HAP-1 (cell line): ENCODE data around the gene OTOF.

ENCODE experiments used
- DNase-seq, 2 experiments: peaks; one replicate each; pipeline ENCODE4 v3.0.0-alpha.2; 2016 to 2020; ENCODE audit warnings: low spot score in 2 of 2
- H3K27me3 ChIP-seq: fragments of 250-450 bp; sonication (Bioruptor Pico); 2 replicates; pipeline ENCODE4 v1.5.1; 2020; ENCODE audit warnings: low read depth, mild to moderate bottlenecking, moderate library complexity
- H3K36me3 ChIP-seq: fragments of 250-450 bp; sonication (Bioruptor Pico); replicated peaks from 2 replicates; pipeline ENCODE4 v1.5.1; 2020; ENCODE audit warnings: mild to moderate bottlenecking
- H3K4me1 ChIP-seq: fragments of 250-450 bp; sonication (Bioruptor Pico); 2 replicates; pipeline ENCODE4 v1.5.1; 2020; ENCODE audit warnings: mild to moderate bottlenecking
- H3K4me3 ChIP-seq: fragments of 250-450 bp; sonication (Bioruptor Pico); 2 replicates; pipeline ENCODE4 v1.5.1; 2020; ENCODE audit warnings: mild to moderate bottlenecking, moderate library complexity
- H3K9me3 ChIP-seq: fragments of 250-450 bp; sonication (Bioruptor Pico); 2 replicates; pipeline ENCODE4 v1.5.1; 2020; ENCODE audit warnings: mild to moderate bottlenecking, moderate library complexity
- in situ Hi-C: fragments of 300-500 bp; cut with MboI; formaldehyde crosslinking; loops from 3 replicates; pipeline ENCODE4 v1.14.3; 2020; ENCODE audit warnings: low sequenced_read_pairs, inconsistent platforms, mixed read lengths

Gene OTOF

DNA sequence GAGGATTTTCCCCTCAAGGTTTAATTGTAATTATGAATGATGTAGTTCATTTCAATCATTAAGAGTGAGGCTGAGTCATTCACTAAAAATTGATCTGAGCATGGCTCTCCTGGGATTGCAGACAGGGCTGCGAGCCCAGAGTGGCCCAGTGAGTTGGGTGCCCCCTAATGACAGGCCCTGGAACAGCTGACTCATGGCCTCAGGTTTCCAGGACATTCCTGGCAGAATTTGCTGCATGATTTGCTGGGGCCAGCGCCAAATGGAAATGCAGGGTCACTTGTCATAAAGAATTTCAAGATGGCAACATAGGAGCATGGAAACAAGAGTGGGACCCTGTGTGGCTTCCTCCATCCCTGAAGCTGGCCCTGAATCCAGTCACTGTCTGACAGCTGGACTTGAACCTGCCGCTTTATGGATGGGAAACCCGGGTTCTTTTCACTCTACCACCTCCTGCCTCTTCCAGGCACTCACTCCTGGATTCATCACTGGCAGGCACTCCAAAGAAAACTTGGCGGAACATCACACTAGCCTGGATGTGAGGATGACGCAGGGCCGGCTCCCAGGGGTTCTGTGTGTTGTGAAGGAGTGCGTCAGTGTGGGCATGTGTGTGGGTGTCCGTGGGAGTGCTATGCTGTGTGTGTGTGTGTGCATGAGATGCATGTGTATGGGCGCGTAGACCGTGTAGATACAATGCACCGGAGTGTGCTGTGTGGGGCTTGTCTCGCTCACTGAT, 15.2 kb downstream of the OTOF start:
- in situ Hi-C loops = no loop called here
- DNase-seq = peak; percentile 24 to 75

DNA sequence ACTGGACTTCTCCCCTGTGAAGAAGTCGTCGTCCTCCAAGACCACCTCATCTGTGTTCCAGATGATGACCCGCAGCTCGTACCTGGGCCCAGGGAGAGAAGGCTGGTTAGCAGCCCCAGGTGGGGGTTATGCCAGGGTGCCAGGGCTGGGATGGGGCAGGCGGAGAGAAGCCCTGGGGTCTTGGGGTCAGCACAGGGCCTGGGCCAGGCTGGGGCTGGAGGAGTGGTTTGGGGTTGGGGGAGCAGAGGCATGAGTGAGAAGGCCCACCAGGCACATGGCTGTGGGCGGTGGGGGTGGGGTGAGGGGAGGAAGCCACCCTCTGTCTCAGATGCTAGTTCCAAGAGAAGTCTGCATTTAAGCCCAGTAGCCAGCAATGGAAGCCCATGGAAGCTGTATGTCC, 15.8 kb downstream of the OTOF start:
- H3K9me3 ChIP-seq = no peaks in the 10 kb centered on the region
- in situ Hi-C loops = no loop called here
- H3K36me3 ChIP-seq = no peaks in the 10 kb centered on the region
- no peaks in the 10 kb centered on the region for H3K27me3 ChIP-seq
- DNase-seq = peak in 1 of 2 experiments; percentile 7
- no peaks in the 10 kb centered on the region; the same call in 1 of the 2 replicates for H3K4me1 ChIP-seq
- H3K4me3 ChIP-seq = no peak overlapping the region

More for the DNA sequence above, 15.2 kb downstream of the OTOF start:
- no peaks in the 10 kb centered on the region for H3K9me3 ChIP-seq
- H3K27me3 ChIP-seq = no peaks in the 10 kb centered on the region
- H3K4me1 ChIP-seq = no peaks in the 10 kb centered on the region; the same call in 1 of the 2 replicates
- H3K36me3 ChIP-seq = no peaks in the 10 kb centered on the region
- no peak overlapping the region for H3K4me3 ChIP-seq

DNA sequence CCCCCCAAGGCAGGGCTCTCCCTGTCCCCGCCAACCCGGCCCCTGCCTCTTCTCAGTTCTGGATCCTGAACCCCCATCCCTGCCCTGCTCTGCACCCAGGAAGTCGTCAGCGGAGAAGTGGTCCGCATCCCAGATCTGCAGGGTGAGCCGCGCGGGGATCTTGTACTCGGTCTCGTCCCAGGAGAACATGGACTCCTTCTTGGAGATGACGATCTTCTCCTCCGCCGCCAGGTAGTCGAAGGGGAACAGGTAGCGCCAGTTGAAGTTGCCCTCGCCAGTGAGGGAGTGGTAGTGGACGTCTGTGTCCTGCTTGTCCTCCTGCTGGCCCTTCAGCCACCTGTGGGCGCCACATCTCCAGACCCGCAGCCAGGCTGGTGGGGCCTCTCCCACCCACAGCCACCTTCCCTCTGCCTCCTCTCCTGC, 16.3 kb downstream of the OTOF start:
- in situ Hi-C loops = no loop called here

DNA sequence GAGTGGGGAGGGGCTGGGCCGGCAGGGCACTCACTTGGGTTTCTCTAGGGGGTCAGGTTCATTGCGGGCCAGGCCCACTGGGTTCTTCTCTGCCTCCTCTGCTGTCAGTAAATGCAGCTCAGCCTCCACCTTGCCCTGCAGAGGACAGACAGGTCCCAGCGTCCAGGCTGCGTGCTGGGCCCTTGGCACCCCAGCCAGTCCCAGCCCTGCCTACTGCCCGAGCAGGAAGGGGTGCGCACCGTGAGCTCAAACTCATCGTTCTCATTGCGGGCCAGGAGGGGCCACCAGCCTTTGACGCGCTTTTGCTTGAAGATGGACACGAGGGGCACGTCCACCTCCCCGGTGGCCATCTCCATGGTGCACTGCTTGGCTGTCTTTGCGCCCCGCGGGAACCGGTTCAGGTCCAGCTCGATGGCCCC, 17.3 kb downstream of the OTOF start:
- H3K4me1 ChIP-seq = no peaks in the 10 kb centered on the region; the same call in 1 of the 2 replicates
- peak in 1 of 2 experiments; percentile 5 for DNase-seq
- in situ Hi-C loops = no loop called here

More for the DNA sequence above, 16.3 kb downstream of the OTOF start:
- peak in 1 of 2 experiments; percentile 6 for DNase-seq
- H3K9me3 ChIP-seq = no peaks in the 10 kb centered on the region
- H3K4me3 ChIP-seq = no peak overlapping the region
- no peaks in the 10 kb centered on the region; the same call in 1 of the 2 replicates for H3K4me1 ChIP-seq
- no peaks in the 10 kb centered on the region for H3K27me3 ChIP-seq
- no peaks in the 10 kb centered on the region for H3K36me3 ChIP-seq

DNA sequence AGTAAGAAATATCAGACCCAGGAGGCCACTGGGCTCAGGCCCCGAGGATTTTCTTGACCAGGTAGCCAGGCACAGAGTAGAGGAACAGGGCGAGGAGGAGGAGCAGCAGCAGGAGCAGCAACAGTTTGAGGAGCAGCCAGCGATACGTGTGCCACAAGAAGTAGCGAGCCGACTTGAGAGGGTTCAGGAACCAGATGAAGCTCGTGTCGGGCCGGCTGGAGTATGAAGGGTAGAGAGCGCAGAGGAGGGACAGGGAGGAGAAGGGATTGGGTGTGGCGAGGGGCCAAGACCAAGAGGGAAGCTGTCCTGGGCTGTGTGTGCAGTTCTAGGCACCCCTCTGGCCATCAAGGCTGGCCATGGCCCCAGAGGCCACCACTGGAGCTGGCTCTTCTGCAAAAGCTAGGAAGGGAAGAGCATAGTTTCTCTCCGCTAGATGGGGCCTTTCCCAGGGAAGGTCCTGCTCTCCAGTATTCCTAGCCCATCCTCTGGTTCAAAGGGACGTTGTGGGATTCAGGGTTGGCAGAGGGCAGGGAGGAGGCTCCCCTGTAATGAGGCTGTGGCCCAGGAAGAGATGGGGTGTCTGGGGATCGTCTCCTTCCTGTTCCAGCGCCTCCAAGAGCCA, 17.8 kb downstream of the OTOF start:
- Histone ChIP-seq H3K9me3 (no peaks in the 10 kb centered on the region), H3K27me3 (no peaks in the 10 kb centered on the region), H3K36me3 (no peaks in the 10 kb centered on the region), H3K4me3 (no peak overlapping the region), H3K4me1 (no peaks in the 10 kb centered on the region; the same call in 1 of the 2 replicates)
- peak in 1 of 2 experiments; percentile 7 for DNase-seq
- in situ Hi-C loops = no loop called here

More for the DNA sequence above, 17.3 kb downstream of the OTOF start:
- Histone ChIP-seq H3K36me3 (no peaks in the 10 kb centered on the region), H3K27me3 (no peaks in the 10 kb centered on the region), H3K9me3 (no peaks in the 10 kb centered on the region), H3K4me3 (no peak overlapping the region)

DNA sequence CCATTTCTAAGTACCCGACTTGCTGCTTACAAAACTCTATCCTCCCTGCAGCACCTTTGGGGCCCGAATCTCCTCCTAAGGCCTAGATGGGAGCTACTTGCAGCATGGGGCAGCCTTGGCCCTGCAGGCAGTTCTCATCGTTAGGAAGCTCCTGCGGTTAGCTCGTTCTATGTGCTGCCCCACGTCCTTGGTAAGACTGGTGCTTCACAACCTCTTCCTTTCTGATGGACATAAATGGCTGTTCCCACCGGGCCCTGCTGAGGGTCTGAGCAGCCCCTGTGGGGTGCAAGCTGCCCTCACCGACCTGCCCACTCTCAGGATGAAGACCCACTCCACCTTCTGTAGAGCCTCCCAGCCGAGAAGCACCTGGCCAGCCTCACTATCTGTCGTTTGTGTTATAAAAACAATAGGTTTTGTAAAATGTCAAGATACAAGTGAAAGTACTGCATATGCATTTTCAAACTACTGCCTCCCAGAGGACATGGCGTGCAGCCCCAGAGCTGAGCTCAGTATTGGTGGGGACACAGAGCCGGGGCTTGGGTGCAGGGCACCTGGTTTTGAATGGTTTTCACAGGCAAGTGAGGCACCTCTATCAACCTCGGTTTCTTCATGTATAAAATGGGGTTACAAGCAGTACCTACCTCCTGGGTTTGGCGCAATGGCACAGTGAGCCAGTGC, 19.4 kb downstream of the OTOF start:
- no peak for DNase-seq
- H3K4me3 ChIP-seq = no peak overlapping the region
- no peaks in the 10 kb centered on the region for H3K36me3 ChIP-seq
- H3K9me3 ChIP-seq = no peaks in the 10 kb centered on the region
- in situ Hi-C loops = no loop called here
- no peaks in the 10 kb centered on the region; the same call in 1 of the 2 replicates for H3K4me1 ChIP-seq
- no peaks in the 10 kb centered on the region for H3K27me3 ChIP-seq

DNA sequence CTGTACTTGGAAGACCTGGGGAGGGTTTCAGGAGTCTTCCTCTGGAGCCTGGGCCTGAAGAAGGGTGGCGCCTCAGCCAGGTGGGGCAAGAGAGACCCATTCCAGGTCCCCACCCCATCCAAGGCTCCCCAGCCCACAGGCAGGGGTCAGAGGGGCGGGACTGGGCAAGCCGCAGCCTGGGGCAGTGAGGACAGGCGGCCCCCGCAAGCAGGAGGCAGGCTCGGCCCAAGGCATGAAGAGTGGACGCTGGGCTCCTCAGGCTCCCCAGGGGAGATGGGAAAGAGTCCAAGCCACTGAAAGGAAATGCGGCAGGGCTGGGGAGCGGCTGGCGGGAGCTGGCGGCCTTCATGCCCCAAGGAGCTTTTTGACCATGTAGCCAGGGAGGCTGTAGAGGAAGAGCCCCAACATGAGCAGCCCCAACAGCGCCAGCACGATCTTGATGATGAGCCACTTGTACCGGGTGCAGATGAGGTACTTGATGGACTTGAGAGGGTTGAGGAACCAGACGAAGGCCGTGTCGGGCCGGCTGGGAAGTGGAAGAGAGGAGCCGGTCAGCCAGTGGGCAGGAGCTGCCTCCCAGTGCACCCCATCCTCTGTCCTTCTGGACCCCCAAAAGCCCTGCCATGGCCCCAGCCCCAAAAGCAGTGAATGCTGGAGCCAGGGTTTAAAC, 20.1 kb downstream of the OTOF start:
- in situ Hi-C loops = no loop called here
- Histone ChIP-seq H3K9me3 (no peaks in the 10 kb centered on the region), H3K4me1 (no peaks in the 10 kb centered on the region), H3K27me3 (no peaks in the 10 kb centered on the region), H3K4me3 (no peak overlapping the region), H3K36me3 (no peaks in the 10 kb centered on the region)
- no peak for DNase-seq

DNA sequence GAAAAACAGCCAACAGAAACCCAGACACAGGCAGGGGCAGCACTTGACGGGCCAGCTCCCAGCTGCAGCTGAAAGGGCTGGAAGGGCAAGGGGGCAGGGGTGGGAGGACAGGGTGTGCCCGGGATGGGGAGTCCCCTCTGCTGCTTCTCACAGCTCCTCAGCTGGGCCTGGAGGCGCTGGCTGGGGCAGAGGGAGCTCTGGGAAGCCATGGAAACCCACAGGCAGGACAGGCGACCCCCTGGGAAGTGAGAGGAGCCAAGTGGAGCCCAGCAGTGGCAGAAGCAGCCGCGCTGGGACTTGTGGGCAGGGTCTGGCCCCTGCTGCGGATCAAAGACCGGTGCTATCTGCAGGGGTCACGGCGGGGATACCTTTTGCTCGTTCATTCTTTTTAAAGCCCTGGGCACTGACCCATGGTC, 20.7 kb downstream of the OTOF start:
- no peaks in the 10 kb centered on the region for H3K36me3 ChIP-seq
- DNase-seq = no peak
- no peaks in the 10 kb centered on the region for H3K4me1 ChIP-seq
- no peaks in the 10 kb centered on the region for H3K27me3 ChIP-seq
- in situ Hi-C loops = no loop called here
- H3K9me3 ChIP-seq = no peaks in the 10 kb centered on the region
- no peak overlapping the region for H3K4me3 ChIP-seq

DNA sequence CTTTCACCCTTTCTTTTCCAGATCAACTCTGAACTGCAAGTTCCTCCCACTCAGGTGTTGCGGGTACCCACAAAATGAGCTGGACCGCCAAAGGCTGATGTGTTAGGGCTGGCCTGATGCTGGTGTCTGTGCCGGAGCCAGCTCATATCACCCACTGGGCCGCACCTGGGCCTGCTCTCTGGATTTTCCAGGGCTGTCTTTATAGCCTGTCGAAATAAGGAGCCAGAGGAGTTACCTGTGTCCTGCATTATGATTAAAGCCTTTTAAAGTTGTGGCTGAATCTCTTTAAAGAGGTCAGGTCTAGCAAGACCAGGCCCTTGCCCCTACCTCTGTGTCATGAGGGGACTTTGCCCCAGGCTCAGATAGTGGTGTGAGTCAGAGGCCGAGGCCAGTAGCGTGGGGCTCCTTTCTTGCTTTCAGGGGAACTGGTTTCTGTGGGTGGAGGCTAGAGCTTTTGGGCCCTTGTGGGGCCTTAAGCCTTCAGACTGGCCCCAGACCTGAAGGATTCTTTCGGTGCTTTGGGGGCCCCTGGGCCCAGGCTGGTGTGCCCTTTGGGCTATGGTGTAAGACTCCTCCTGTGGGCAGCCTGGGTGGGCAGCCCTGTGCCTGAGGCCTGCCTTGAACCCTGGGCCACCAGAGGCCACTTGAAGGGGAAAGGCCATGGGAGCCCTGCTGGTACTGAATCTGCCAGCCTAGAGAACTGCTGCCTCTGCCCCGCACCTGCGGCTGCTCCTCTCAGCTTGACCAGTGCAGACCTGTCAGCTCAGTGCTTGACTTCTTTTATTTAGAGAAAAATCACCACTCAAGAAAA, 21.3 kb downstream of the OTOF start:
- no peaks in the 10 kb centered on the region for H3K36me3 ChIP-seq
- DNase-seq = no peak
- H3K4me1 ChIP-seq = no peaks in the 10 kb centered on the region
- in situ Hi-C loops = no loop called here
- no peaks in the 10 kb centered on the region for H3K27me3 ChIP-seq
- no peaks in the 10 kb centered on the region for H3K9me3 ChIP-seq
- no peak overlapping the region for H3K4me3 ChIP-seq

DNA sequence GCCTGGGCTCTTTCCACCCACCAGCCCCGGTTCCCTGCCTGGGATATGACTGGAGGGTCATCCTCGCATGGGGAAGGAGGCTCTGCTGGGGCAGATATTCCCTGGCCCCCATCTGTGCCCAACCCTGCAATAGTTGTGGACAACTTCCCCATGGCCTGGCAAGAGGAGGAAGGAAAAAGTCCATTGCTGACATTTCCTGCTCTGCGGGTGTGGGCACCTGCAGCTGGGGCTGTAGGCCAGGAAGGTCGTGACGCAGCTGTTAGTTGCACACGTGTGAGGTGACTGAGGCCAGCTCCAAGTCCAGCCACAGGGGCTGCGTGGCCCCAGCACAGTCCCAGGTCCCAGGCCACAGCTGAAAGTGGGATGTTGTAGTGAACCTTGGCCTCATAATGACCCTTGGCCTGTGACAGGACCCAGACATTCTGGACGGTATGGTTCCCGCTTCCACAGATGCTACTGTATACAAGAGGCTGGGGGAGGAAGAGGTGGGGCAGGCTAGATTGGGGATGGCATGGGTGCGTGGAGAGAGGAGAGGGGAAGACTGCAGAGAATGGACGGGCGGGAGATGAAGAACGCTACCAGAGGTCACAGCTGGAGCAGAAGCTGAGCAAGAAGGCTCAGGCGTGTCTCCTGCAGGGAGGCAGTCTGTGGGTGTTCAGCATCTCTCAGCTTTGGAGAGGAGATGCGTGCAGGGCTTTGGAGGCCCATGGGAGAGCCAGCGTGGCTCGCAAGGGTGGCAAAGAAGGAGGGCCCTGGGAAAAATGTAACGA, 22.1 kb downstream of the OTOF start:
- in situ Hi-C loops = no loop called here
- H3K9me3 ChIP-seq = no peaks in the 10 kb centered on the region
- H3K4me3 ChIP-seq = no peak overlapping the region
- H3K36me3 ChIP-seq = no peaks in the 10 kb centered on the region
- no peaks in the 10 kb centered on the region for H3K4me1 ChIP-seq
- no peak for DNase-seq
- no peaks in the 10 kb centered on the region for H3K27me3 ChIP-seq

DNA sequence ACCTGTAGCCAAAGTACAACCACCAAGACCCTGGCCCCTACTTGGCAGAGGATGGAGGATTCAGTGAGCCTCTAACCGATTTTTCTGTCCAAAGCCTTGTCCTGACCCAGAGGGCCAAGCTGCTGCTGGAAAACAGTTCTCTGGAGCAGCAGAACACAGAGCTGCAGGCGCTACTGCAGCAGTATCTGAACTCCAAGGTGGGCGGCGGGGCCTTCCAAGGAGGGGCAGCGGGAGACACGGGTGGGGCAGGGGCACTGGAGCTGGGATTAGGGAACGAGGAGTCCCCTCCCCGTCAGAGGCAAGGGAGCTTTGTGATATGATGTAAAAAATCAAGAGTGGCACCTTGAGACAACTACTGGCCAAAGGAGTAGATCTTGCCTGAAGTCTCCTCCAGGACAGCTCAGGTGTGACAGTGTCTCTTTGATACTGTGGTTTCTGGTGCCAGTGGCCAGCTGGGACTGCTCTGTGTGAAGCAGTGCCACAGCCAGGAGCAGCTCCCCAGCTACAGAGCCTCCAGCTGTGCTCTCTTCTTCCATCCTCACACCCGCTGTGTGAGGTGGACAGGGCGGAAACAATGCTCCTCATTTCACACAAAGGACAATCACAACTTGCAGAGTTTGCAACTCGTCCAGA, 22.8 kb downstream of the OTOF start:
- no peaks in the 10 kb centered on the region for H3K4me1 ChIP-seq
- H3K36me3 ChIP-seq = no peaks in the 10 kb centered on the region
- no peak overlapping the region for H3K4me3 ChIP-seq
- H3K27me3 ChIP-seq = no peaks in the 10 kb centered on the region
- H3K9me3 ChIP-seq = no peaks in the 10 kb centered on the region
- in situ Hi-C loops = no loop called here
- DNase-seq = no peak

DNA sequence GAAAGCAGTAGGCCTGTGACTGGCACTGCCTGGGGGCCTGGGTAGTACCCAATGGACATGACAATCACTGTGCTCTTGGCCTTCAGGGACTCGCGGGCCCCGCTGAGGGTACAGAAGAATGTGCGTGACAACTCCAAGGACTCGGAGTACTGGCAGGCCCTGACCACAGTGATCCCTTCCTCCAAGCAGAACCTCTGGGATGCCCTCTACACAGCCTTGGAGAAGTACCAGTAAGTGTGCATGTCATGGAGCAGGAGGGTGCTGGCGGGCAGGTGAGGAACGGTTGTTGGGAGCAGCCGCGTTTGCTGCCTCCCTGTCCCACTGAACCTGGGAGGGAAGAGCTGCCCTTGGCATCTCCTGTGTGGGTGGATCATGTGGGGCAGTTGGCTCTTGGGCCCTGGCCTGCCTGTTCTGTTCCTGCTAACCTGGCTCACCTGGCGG, 23.3 kb downstream of the OTOF start:
- no peak overlapping the region for H3K4me3 ChIP-seq
- DNase-seq = no peak
- in situ Hi-C loops = no loop called here
- H3K36me3 ChIP-seq = no peaks in the 10 kb centered on the region
- no peaks in the 10 kb centered on the region for H3K9me3 ChIP-seq
- no peaks in the 10 kb centered on the region for H3K4me1 ChIP-seq
- H3K27me3 ChIP-seq = no peaks in the 10 kb centered on the region
